ENCODE data around the gene RNF223. TPM values are rescaled to one million over a fixed set of nuclear protein-coding genes. Genes with fewer than 3 reads are reported as not detected.

RNF223 gene
- total RNA-seq, 1 donor from 2014 or later, result 7.5 TPM

DNA sequence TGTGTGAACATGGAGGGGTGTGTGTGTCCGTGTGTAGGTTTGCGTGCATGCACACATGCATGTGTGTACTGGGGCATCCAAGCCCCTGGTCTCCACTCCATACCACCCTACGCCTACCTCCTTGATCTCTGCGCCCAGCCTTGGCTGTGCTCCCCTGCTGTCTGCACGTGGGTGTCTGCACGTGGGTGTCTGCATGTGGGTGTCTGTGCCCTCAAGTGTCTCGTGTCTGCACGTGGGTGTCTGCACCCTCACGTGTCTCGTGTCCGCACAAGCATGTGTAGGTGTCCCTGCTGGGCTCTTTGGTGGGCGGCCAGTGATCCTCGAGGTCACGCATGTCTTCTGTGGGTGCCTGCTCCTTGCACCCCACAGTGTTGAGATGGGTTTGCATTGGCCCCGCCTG, 21.1 kb downstream of the RNF223 start:
- no peak for DNase-seq (ENCODE audit: low read depth)
- H3K4me3 ChIP-seq (ENCODE audit: low read depth, low read length), result no peak overlapping the region
- peaks cover 3% of the 10 kb centered on the region for H3K36me3 ChIP-seq (ENCODE audit: control insufficient read depth, insufficient read depth, low read length)
- H3K27me3 ChIP-seq (ENCODE audit: control insufficient read depth, insufficient read depth, low read length), result no peaks in the 10 kb centered on the region
- TF ChIP-seq, protein P1, sequence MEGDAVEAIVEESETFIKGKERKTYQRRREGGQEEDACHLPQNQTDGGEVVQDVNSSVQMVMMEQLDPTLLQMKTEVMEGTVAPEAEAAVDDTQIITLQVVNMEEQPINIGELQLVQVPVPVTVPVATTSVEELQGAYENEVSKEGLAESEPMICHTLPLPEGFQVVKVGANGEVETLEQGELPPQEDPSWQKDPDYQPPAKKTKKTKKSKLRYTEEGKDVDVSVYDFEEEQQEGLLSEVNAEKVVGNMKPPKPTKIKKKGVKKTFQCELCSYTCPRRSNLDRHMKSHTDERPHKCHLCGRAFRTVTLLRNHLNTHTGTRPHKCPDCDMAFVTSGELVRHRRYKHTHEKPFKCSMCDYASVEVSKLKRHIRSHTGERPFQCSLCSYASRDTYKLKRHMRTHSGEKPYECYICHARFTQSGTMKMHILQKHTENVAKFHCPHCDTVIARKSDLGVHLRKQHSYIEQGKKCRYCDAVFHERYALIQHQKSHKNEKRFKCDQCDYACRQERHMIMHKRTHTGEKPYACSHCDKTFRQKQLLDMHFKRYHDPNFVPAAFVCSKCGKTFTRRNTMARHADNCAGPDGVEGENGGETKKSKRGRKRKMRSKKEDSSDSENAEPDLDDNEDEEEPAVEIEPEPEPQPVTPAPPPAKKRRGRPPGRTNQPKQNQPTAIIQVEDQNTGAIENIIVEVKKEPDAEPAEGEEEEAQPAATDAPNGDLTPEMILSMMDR (IDR thresholded peaks at IDR 0.05; ENCODE audit: insufficient read depth, low read length, poor library complexity, severe bottlenecking), result no peak

DNA sequence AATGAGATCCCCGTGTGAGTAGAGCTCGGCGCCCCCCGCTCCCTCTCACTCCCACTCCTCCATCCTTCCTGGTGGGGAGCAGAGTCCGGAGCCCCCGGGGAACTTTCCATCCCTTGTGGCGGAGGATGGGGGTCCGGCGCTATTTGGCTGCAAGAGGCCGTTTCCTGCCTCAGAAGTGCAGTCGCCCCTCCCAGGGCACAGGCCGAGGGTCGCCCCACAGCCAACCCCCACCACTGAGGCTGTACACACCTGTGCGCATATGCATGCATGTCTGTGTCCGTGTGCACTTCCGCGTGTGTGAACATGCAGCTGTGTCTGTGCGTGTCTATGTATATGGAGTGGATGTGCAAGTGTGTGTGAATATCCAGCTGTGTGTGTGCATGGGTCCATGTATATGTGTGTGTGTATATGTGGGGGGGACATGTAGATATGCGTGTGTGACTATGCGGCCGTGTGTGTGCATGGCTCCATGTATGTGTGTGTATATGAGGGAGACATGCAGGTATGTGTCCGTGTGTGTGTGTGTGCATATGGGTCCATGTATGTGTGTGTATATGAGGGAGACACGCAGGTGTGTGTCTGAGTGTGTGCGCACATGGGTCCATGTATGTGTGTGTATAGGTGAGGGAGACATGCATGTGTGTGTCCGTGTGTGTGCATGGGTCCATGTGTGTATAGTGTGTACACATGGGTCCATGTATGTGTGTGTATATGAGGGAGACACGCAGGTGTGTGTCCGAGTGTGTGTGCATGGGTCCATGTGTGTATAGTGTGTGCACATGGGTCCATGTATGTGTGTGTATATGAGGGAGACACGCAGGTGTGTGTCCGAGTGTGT, 21.9 kb downstream of the RNF223 start:
- TF ChIP-seq, protein P1 (IDR thresholded peaks at IDR 0.05; ENCODE audit: insufficient read depth, low read length, poor library complexity, severe bottlenecking), result no peak
- no peak for DNase-seq (ENCODE audit: low read depth)
- Histone ChIP-seq H3K36me3 (ENCODE audit: control insufficient read depth, insufficient read depth, low read length) (peaks cover 3% of the 10 kb centered on the region), H3K4me3 (ENCODE audit: low read depth, low read length) (no peak overlapping the region), H3K27me3 (ENCODE audit: control insufficient read depth, insufficient read depth, low read length) (no peaks in the 10 kb centered on the region)

DNA sequence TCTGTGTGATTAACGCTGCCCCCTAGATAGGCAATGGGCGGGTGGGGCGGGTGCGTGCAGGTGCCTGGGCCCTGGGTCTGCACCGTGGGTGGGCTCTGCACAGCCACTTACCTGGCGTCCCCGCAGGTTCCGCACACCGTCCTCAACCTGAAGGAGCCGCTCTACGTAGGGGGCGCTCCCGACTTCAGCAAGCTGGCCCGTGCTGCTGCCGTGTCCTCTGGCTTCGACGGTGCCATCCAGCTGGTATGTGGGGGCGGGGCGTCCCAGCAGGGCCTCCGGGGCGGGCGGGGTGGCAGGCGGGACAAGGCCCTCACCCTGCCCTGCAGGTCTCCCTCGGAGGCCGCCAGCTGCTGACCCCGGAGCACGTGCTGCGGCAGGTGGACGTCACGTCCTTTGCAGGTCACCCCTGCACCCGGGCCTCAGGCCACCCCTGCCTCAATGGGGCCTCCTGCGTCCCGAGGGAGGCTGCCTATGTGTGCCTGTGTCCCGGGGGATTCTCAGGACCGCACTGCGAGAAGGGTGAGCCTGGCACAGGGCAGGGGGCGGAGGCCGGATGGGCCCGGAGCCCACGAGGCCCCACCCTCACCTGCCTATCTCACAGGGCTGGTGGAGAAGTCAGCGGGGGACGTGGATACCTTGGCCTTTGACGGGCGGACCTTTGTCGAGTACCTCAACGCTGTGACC, 22.8 kb downstream of the RNF223 start:
- DNase-seq (ENCODE audit: low read depth), result no peak
- H3K27me3 ChIP-seq (ENCODE audit: control insufficient read depth, insufficient read depth, low read length), result no peaks in the 10 kb centered on the region
- no peak overlapping the region for H3K4me3 ChIP-seq (ENCODE audit: low read depth, low read length)
- peaks cover 3% of the 10 kb centered on the region for H3K36me3 ChIP-seq (ENCODE audit: control insufficient read depth, insufficient read depth, low read length)
- TF ChIP-seq, protein P1 (IDR thresholded peaks at IDR 0.05; ENCODE audit: insufficient read depth, low read length, poor library complexity, severe bottlenecking), result no peak

DNA sequence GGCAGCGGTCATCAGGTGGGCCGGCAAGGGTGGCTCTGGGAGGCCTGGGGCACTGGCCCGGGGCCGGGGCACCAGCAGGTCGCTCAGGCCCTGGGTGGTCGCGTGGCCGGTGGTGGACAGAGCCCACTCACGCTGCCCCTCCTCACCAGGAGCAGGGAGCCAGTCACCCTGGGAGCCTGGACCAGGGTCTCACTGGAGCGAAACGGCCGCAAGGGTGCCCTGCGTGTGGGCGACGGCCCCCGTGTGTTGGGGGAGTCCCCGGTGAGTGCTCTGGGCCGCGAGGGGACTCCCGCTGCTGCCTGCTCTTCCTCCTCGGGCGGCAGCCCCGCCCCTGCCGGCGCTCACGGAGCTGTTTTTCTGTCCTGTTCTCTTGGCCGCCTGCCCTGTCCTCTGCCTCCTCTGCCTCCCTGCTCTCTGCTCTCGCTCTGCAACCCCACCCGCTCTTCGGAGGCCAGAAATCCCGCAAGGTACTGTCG, 23.5 kb downstream of the RNF223 start:
- Histone ChIP-seq H3K27me3 (ENCODE audit: control insufficient read depth, insufficient read depth, low read length) (no peaks in the 10 kb centered on the region), H3K4me3 (ENCODE audit: low read depth, low read length) (no peak overlapping the region), H3K36me3 (ENCODE audit: control insufficient read depth, insufficient read depth, low read length) (peaks cover 3% of the 10 kb centered on the region)
- TF ChIP-seq, protein P1 (IDR thresholded peaks at IDR 0.05; ENCODE audit: insufficient read depth, low read length, poor library complexity, severe bottlenecking), result no peak
- DNase-seq (ENCODE audit: low read depth), result no peak

DNA sequence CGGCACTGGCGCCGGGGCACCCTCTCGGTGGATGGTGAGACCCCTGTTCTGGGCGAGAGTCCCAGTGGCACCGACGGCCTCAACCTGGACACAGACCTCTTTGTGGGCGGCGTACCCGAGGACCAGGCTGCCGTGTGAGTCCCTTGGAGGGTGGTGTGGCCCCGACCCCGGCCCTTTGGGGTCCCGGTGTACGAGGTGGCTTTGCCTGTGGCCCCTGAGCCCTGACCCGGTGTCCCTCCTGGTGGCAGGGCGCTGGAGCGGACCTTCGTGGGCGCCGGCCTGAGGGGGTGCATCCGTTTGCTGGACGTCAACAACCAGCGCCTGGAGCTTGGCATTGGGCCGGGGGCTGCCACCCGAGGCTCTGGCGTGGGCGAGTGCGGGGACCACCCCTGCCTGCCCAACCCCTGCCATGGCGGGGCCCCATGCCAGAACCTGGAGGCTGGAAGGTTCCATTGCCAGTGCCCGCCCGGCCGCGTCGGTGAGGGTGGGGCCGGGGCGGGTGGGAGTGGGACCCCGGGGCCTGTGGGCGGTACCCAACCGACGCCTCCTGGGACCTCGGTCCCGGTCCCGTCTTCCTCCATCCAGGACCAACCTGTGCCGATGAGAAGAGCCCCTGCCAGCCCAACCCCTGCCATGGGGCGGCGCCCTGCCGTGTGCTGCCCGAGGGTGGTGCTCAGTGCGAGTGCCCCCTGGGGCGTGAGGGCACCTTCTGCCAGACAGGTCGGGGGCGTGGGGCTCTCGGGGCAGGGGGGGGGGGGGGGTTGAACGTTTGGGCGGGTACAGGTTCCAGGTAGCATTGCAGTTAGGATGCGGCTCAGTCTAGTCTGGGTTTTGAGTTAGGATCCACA, 24.6 kb downstream of the RNF223 start:
- TF ChIP-seq, protein P1 (IDR thresholded peaks at IDR 0.05; ENCODE audit: insufficient read depth, low read length, poor library complexity, severe bottlenecking), result no peak
- Histone ChIP-seq H3K27me3 (ENCODE audit: control insufficient read depth, insufficient read depth, low read length) (no peaks in the 10 kb centered on the region), H3K36me3 (ENCODE audit: control insufficient read depth, insufficient read depth, low read length) (peaks cover 1% of the 10 kb centered on the region), H3K4me3 (ENCODE audit: low read depth, low read length) (no peak overlapping the region)
- no peak for DNase-seq (ENCODE audit: low read depth)
